ENCODE data around the gene SMARCA4.

DNA sequence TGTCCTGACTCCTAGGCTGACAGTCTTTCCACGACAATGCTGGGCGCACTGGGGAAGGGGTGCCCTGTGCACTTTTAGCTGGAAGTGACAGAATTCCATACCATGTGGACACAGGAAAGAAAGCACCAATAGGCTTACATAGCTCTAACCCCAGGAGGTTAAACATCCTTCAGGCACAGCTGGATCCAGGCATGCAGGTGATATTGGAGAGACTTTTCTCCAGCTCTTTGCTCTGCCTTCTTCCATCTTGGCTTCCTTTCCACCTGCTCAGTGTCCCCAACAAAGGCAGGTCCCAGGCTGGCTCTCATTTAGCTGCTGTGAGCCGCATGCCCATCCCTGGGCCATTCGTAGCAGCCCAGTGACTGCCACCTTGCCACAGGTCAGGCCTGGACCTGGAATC lies 67.3 kb downstream of the SMARCA4 start:
- TF ChIP-seq ZNF384 (IDR thresholded peaks at IDR 0.05) (no peak), FOXM1 (IDR thresholded peaks at IDR 0.05; ENCODE audit: borderline replicate concordance) (no peak), FOXK2 (IDR thresholded peaks at IDR 0.05) (no peak), NFRKB (IDR thresholded peaks at IDR 0.05) (no peak), L3MBTL2 (conservative IDR thresholded peaks at IDR 0.05) (no peak), BHLHE40 (IDR thresholded peaks at IDR 0.05; ENCODE audit: borderline replicate concordance) (no peak), ELF4 (IDR thresholded peaks at IDR 0.05) (no peak), PKNOX1 (IDR thresholded peaks at IDR 0.05) (no peak), FOXA1 (IDR thresholded peaks at IDR 0.05) (no peak)
